IMR-90 (cell line): ENCODE data around the gene CEACAM21. TPM values are rescaled to one million over a fixed set of nuclear protein-coding genes. Genes with fewer than 3 reads are reported as not detected.

Experiments
- ATAC-seq: fragments of 200-7000 bp; cut with Tn5 transposase; 2 replicates; pipeline ENCODE4 v1.9.1; 2020; ENCODE audit warnings: low read depth, mild to moderate bottlenecking, moderate library complexity
- BruUV-seq: library from RNA; stranded (reverse); fragments of 400-500 nt; replicated peaks from 2 replicates; lab custom pipeline; 2021; lab: Mats Ljungman, UMichigan
- CTCF ChIA-PET: fragments of 300-600 bp; formaldehyde crosslinking; extraction: SDS; loops from one replicate; lab custom pipeline; 2021; ENCODE audit warnings: antibody characterized with exemption; lab: Yijun Ruan, JAX
- POLR2A ChIA-PET: fragments of 300-600 bp; sonication (Branson Sonifier 250); formaldehyde crosslinking; loops from one replicate; lab custom pipeline; 2022; ENCODE audit warnings: antibody characterized with exemption; ENCODE audit not compliant: unreplicated experiment; lab: Charles Lee
- DNase-seq: peaks from one replicate; pipeline ENCODE4 v3.0.0; 2013
- H2AFZ ChIP-seq: replicated peaks from 2 replicates; pipeline ENCODE3; 2013; ENCODE audit warnings: low read length, mild to moderate bottlenecking; ENCODE audit not compliant: poor library complexity
- H2AK5ac ChIP-seq: 2 replicates; pipeline ENCODE4 v1.6.1; 2013; ENCODE audit warnings: low read depth, low read length, inconsistent platforms
- H2AK9ac ChIP-seq: replicated peaks from 2 replicates; pipeline ENCODE3; 2013; ENCODE audit warnings: mild to moderate bottlenecking, low read depth, low read length, moderate library complexity; ENCODE audit not compliant: poor library complexity
- H2BK120ac ChIP-seq: 2 replicates; pipeline ENCODE4 v1.6.1; 2013; ENCODE audit warnings: low read depth, low read length, inconsistent platforms
- H2BK15ac ChIP-seq: 3 replicates; pipeline ENCODE4 v1.6.1; 2013; ENCODE audit warnings: low read depth, low read length, inconsistent platforms
- H2BK20ac ChIP-seq: 2 replicates; pipeline ENCODE4 v1.6.1; 2013; ENCODE audit warnings: low read depth, mild to moderate bottlenecking, inconsistent platforms, low read length, moderate library complexity
- H2BK5ac ChIP-seq: 2 replicates; pipeline ENCODE4 v1.6.1; 2013; ENCODE audit warnings: mild to moderate bottlenecking, low read depth, low read length, inconsistent platforms; ENCODE audit not compliant: poor library complexity, severe bottlenecking
- H3K14ac ChIP-seq: replicated peaks from 2 replicates; pipeline ENCODE4 v1.6.1; 2013; ENCODE audit warnings: low read depth, low read length, inconsistent platforms
- H3K18ac ChIP-seq: 2 replicates; pipeline ENCODE4 v1.6.1; 2013; ENCODE audit warnings: low read depth, low read length, control low read depth
- H3K23ac ChIP-seq: 2 replicates; pipeline ENCODE4 v1.6.1; 2013; ENCODE audit warnings: low read depth, low read length, inconsistent platforms
- H3K27ac ChIP-seq: 2 replicates; pipeline ENCODE4 v1.5.1; 2013; ENCODE audit warnings: mild to moderate bottlenecking, control low read depth, low read length; ENCODE audit not compliant: insufficient read depth
- H3K27me3 ChIP-seq: 2 replicates; pipeline ENCODE4 v1.6.1; 2013; ENCODE audit warnings: low read length; ENCODE audit not compliant: control insufficient read depth, insufficient read depth
- H3K36me3 ChIP-seq: 2 replicates; pipeline ENCODE4 v1.6.1; 2013; ENCODE audit warnings: low read length, mixed read lengths; ENCODE audit not compliant: control insufficient read depth, insufficient read depth
- H3K4ac ChIP-seq: 2 replicates; pipeline ENCODE4 v1.6.1; 2013; ENCODE audit warnings: low read depth, low read length, inconsistent platforms
- H3K4me1 ChIP-seq: 2 replicates; pipeline ENCODE4 v1.6.1; 2013; ENCODE audit warnings: low read length, mixed read lengths; ENCODE audit not compliant: control insufficient read depth, insufficient read depth
- H3K4me2 ChIP-seq: 2 replicates; pipeline ENCODE4 v1.6.1; 2013; ENCODE audit warnings: low read depth, mild to moderate bottlenecking, control low read depth, low read length, moderate library complexity
- H3K4me3 ChIP-seq: 2 replicates; pipeline ENCODE4 v1.5.1; 2013; ENCODE audit warnings: low read depth, mild to moderate bottlenecking, control low read depth, low read length, moderate library complexity; ENCODE audit not compliant: insufficient read depth
- H3K56ac ChIP-seq: 2 replicates; pipeline ENCODE4 v1.6.1; 2013; ENCODE audit warnings: low read length, inconsistent platforms; ENCODE audit not compliant: insufficient read depth; ENCODE audit errors: extremely low read depth
- H3K79me1 ChIP-seq, 2 experiments: 2 replicates each; pipeline ENCODE4 v1.6.1; 2013; ENCODE audit warnings: low read length in 2 of 2, inconsistent platforms in 1 of 2, low read depth in 1 of 2
- H3K9ac ChIP-seq: 2 replicates; pipeline ENCODE4 v1.6.1; 2013; ENCODE audit warnings: low read depth, low read length, control low read depth
- H3K9me1 ChIP-seq: 2 replicates; pipeline ENCODE4 v1.6.1; 2013; ENCODE audit warnings: low read length, inconsistent platforms; ENCODE audit not compliant: insufficient read depth
- H3K9me3 ChIP-seq: 2 replicates; pipeline ENCODE4 v1.6.1; 2013; ENCODE audit warnings: low read length; ENCODE audit not compliant: control insufficient read depth, insufficient read depth
- H4K20me1 ChIP-seq: 2 replicates; pipeline ENCODE4 v1.6.1; 2013; ENCODE audit warnings: low read length, inconsistent platforms; ENCODE audit not compliant: insufficient read depth
- H4K5ac ChIP-seq: 2 replicates; pipeline ENCODE4 v1.6.1; 2013; ENCODE audit warnings: mild to moderate bottlenecking, low read depth, low read length, control low read depth
- H4K8ac ChIP-seq, 2 experiments: 2 replicates each; pipeline ENCODE4 v1.6.1; 2013; ENCODE audit warnings: low read depth in 2 of 2, low read length in 2 of 2, control low read depth in 1 of 2, inconsistent platforms in 1 of 2
- H4K91ac ChIP-seq: 2 replicates; pipeline ENCODE4 v1.6.1; 2013; ENCODE audit warnings: low read depth, low read length, inconsistent platforms; ENCODE audit not compliant: insufficient read depth
- BHLHE40 ChIP-seq: fragments of 150-350 bp; IDR thresholded peaks from 2 replicates; pipeline ENCODE4 v1.6.1; 2016; ENCODE audit warnings: mild to moderate bottlenecking, low read depth, low read length
- CEBPB ChIP-seq: IDR thresholded peaks from 2 replicates; pipeline ENCODE4 v1.6.1; 2012; ENCODE audit warnings: low read depth, low read length, improper control_type of control experiment
- CHD1 ChIP-seq: IDR thresholded peaks from 2 replicates; pipeline ENCODE4 v1.6.1; 2012; ENCODE audit warnings: low read depth, low read length, improper control_type of control experiment
- CTCF ChIP-seq: conservative IDR thresholded peaks from 2 replicates; pipeline ENCODE4 v1.5.1; 2012; ENCODE audit warnings: mild to moderate bottlenecking, low read depth, low read length, improper control_type of control experiment
- FOS ChIP-seq: fragments of 150-350 bp; IDR thresholded peaks from 2 replicates; pipeline ENCODE4 v1.6.1; 2016; ENCODE audit warnings: low read depth, low read length
- MAFK ChIP-seq: IDR thresholded peaks from 2 replicates; pipeline ENCODE4 v1.6.1; 2012; ENCODE audit warnings: low read depth, low read length, improper control_type of control experiment
- MAZ ChIP-seq: IDR thresholded peaks from 2 replicates; pipeline ENCODE4 v1.6.1; 2012; ENCODE audit warnings: low read depth, mild to moderate bottlenecking, low read length, improper control_type of control experiment, moderate library complexity, borderline replicate concordance
- MXI1 ChIP-seq: IDR thresholded peaks from 2 replicates; pipeline ENCODE4 v1.6.1; 2012; ENCODE audit warnings: low read depth, mild to moderate bottlenecking, low read length, moderate library complexity, borderline replicate concordance
- NFE2L2 ChIP-seq: fragments of 150-350 bp; IDR thresholded peaks from 2 replicates; pipeline ENCODE4 v1.6.1; 2016; ENCODE audit warnings: low read depth, mild to moderate bottlenecking, low read length
- POLR2A ChIP-seq: IDR thresholded peaks from 2 replicates; pipeline ENCODE4 v1.6.1; 2012; ENCODE audit warnings: mild to moderate bottlenecking, low read depth, low read length
- RAD21 ChIP-seq: IDR thresholded peaks from 2 replicates; pipeline ENCODE4 v1.6.1; 2012; ENCODE audit warnings: low read length, improper control_type of control experiment
- RCOR1 ChIP-seq: IDR thresholded peaks from 2 replicates; pipeline ENCODE4 v1.6.1; 2012; ENCODE audit warnings: mild to moderate bottlenecking, low read length, improper control_type of control experiment; ENCODE audit not compliant: insufficient replicate concordance
- RFX5 ChIP-seq: IDR thresholded peaks from 2 replicates; pipeline ENCODE4 v1.8.0; 2012; ENCODE audit warnings: low read depth, mild to moderate bottlenecking, low read length, moderate library complexity
- SMC3 ChIP-seq: fragments of 150-350 bp; IDR thresholded peaks from 2 replicates; pipeline ENCODE4 v1.6.1; 2016; ENCODE audit warnings: low read depth, mild to moderate bottlenecking, antibody characterized with exemption, low read length, moderate library complexity
- WGBS, 2 experiments: methylation state at CpG; one replicate each; pipeline versions ENCODE4 v1.1.5 to v1.1.7; 2013; ENCODE audit warnings: missing lambda C conversion rate in 2 of 2; ENCODE audit not compliant: insufficient read length in 1 of 2; ENCODE audit errors: extremely low coverage in 2 of 2; 5-methylcytosine and 5-hydroxymethylcytosine counted together
- dilution Hi-C: fragments of 300-500 bp; cut with HindIII; formaldehyde crosslinking; loops from one replicate; pipeline ENCODE4 v1.14.3; 2018; ENCODE audit warnings: low sequenced_read_pairs; ENCODE audit not compliant: unreplicated experiment
- in situ Hi-C: fragments of 300-500 bp; cut with MboI; formaldehyde crosslinking; loops from 3 replicates; pipeline ENCODE4 v1.14.3; 2019; ENCODE audit warnings: low sequenced_read_pairs, inconsistent platforms, mixed read lengths
- intact Hi-C: fragments of 100-400 bp; cut with micrococcal nuclease; formaldehyde crosslinking; loops from 2 replicates; pipeline ENCODE4 v1.10.0; 2022
- polyA plus RNA-seq, 3 experiments: library from polyadenylated mRNA; depleted of rRNA; stranded (reverse); fragments of >200 nt; gene quantifications; 2 replicates each; pipeline ENCODE4 v1.2.3, GENCODE V29; 2012; ENCODE audit warnings: low replicate concordance in 1 of 3
- total RNA-seq: library from RNA; depleted of rRNA; stranded (reverse); fragments of >200 nt; gene quantifications from 2 replicates; pipeline ENCODE4 v1.2.3, GENCODE V29; 2012
- TF ChIP-seq, protein P1 (sequence below): fragments of 150-350 bp; IDR thresholded peaks from 2 replicates; pipeline ENCODE4 v1.6.1; 2016; ENCODE audit warnings: low read depth, mild to moderate bottlenecking, low read length, moderate library complexity, borderline replicate concordance
- TF ChIP-seq, protein P2 (sequence below): fragments of 150-350 bp; IDR thresholded peaks from 2 replicates; pipeline ENCODE4 v1.6.1; 2017; ENCODE audit warnings: mild to moderate bottlenecking, antibody characterized with exemption, low read length, low read depth

Gene CEACAM21
- total and polyA plus RNA-seq, 2 of the 4 experiments (the other 2 are of a cell fraction): not detected

GRCh38 chr19:41551212-41551610 is 24.8 kb upstream of the CEACAM21 start:
- no peak overlapping the region for H3K23ac ChIP-seq
- H3K9me1 ChIP-seq: no peaks in the 10 kb centered on the region
- no peak overlapping the region for H4K5ac ChIP-seq
- no peak for TF ChIP-seq RAD21
- TF ChIP-seq FOS: no peak
- no peak for TF ChIP-seq SMC3
- TF ChIP-seq CEBPB: no peak
- TF ChIP-seq, protein P1, sequence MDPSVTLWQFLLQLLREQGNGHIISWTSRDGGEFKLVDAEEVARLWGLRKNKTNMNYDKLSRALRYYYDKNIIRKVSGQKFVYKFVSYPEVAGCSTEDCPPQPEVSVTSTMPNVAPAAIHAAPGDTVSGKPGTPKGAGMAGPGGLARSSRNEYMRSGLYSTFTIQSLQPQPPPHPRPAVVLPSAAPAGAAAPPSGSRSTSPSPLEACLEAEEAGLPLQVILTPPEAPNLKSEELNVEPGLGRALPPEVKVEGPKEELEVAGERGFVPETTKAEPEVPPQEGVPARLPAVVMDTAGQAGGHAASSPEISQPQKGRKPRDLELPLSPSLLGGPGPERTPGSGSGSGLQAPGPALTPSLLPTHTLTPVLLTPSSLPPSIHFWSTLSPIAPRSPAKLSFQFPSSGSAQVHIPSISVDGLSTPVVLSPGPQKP: no peak
- no peak for TF ChIP-seq POLR2A
- TF ChIP-seq CTCF: no peak
- TF ChIP-seq, protein P2, sequence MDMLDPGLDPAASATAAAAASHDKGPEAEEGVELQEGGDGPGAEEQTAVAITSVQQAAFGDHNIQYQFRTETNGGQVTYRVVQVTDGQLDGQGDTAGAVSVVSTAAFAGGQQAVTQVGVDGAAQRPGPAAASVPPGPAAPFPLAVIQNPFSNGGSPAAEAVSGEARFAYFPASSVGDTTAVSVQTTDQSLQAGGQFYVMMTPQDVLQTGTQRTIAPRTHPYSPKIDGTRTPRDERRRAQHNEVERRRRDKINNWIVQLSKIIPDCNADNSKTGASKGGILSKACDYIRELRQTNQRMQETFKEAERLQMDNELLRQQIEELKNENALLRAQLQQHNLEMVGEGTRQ: no peak
- no peak for TF ChIP-seq RFX5
- TF ChIP-seq MAFK: no peak
- TF ChIP-seq BHLHE40: no peak
- TF ChIP-seq MAZ: no peak
- no peak for TF ChIP-seq RCOR1
- TF ChIP-seq MXI1: no peak
- TF ChIP-seq CHD1: no peak
- TF ChIP-seq NFE2L2: no peak
- H4K91ac ChIP-seq: no peak overlapping the region
- ATAC-seq: no peak
- H3K36me3 ChIP-seq: no peaks in the 10 kb centered on the region
- peaks cover 15% of the 10 kb centered on the region for H3K27me3 ChIP-seq
- CTCF ChIA-PET: no interaction called here
- H3K14ac ChIP-seq: no peak overlapping the region
- H2BK120ac ChIP-seq: no peak overlapping the region
- H3K27ac ChIP-seq: no peak overlapping the region
- H3K18ac ChIP-seq: no peak overlapping the region
- H4K8ac ChIP-seq: no peak overlapping the region
- H3K4me1 ChIP-seq: no peaks in the 10 kb centered on the region
- no peak overlapping the region for H2AK9ac ChIP-seq
- H3K56ac ChIP-seq: no peak overlapping the region
- H2AK5ac ChIP-seq: no peak overlapping the region
- no peak overlapping the region for H3K4ac ChIP-seq
- BruUV-seq: no TSS peak
- DNase-seq: no peak
- in situ Hi-C loops (no loop called here), dilution Hi-C loops (no loop called here), intact Hi-C loops (no loop called here)
- no peaks in the 10 kb centered on the region for H4K20me1 ChIP-seq
- H3K4me2 ChIP-seq: no peak overlapping the region
- H2BK5ac ChIP-seq: no peak overlapping the region
- no peaks in the 10 kb centered on the region for H3K9me3 ChIP-seq
- H3K79me1 ChIP-seq: no peaks in the 10 kb centered on the region
- H2BK20ac ChIP-seq: no peak overlapping the region
- H2BK15ac ChIP-seq: no peak overlapping the region
- H3K9ac ChIP-seq: no peak overlapping the region
- H2AFZ ChIP-seq: no peak overlapping the region
- POLR2A ChIA-PET: no interaction called here
- 67% methylated on average over 1 of the region's 9 CpGs; no CpG with 5 or more reads in 1 of the 2 experiments for WGBS, 2 experiments
- no peak overlapping the region for H3K4me3 ChIP-seq
